GM12873 (cell line): ENCODE measurements around the gene KCTD17.

Experiments
- TF ChIP-seq, protein P1 (sequence below): IDR thresholded peaks from 2 replicates; pipeline ENCODE4 v1.5.1; 2012; ENCODE audit warnings: low read depth, mild to moderate bottlenecking, moderate library complexity, low read length, control low read depth; ENCODE audit not compliant: insufficient read depth; ENCODE audit errors: missing control alignments

Gene KCTD17

DNA sequence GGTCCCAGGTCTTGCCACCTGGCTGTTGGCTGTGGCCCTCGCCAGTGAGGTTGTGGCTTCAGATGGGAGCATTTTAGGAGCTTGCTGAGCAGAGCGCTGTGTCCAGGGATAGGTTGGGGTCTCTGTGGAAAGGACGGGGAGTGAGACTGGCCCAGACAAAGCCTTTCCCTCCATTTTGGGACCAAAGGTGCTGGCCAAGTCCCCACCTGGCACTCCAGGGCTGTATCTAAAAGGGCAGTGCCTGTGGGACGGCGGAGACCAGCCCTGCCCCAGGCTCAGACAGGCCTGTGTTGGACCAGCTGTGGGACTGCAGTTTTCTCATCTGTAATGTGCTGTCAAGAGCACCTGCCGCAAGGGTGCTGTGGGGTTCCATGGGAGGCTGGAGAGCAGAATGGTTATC lies 5.0 kb upstream of the KCTD17 start:
- TF ChIP-seq, protein P1, sequence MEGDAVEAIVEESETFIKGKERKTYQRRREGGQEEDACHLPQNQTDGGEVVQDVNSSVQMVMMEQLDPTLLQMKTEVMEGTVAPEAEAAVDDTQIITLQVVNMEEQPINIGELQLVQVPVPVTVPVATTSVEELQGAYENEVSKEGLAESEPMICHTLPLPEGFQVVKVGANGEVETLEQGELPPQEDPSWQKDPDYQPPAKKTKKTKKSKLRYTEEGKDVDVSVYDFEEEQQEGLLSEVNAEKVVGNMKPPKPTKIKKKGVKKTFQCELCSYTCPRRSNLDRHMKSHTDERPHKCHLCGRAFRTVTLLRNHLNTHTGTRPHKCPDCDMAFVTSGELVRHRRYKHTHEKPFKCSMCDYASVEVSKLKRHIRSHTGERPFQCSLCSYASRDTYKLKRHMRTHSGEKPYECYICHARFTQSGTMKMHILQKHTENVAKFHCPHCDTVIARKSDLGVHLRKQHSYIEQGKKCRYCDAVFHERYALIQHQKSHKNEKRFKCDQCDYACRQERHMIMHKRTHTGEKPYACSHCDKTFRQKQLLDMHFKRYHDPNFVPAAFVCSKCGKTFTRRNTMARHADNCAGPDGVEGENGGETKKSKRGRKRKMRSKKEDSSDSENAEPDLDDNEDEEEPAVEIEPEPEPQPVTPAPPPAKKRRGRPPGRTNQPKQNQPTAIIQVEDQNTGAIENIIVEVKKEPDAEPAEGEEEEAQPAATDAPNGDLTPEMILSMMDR: no peak

DNA sequence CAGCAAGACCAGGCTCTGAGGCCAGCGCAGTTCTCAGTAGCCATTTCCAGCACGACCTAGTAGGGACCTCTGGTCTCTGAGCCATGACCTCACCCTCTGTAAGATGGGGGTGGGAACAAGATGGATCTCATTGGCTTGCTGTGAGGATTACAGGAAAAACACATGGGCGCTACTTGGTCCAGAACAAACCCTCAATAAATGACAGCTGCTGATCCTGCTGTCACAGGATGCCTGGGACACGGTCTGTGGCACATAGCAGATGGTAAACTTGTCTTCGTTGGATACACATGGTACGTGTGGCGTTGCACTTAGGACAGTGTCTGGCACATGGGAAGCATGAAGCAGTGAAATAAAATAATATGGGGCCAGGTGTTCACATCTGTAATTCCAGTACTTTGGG lies 4.5 kb upstream of the KCTD17 start:
- TF ChIP-seq, protein P1: no peak

DNA sequence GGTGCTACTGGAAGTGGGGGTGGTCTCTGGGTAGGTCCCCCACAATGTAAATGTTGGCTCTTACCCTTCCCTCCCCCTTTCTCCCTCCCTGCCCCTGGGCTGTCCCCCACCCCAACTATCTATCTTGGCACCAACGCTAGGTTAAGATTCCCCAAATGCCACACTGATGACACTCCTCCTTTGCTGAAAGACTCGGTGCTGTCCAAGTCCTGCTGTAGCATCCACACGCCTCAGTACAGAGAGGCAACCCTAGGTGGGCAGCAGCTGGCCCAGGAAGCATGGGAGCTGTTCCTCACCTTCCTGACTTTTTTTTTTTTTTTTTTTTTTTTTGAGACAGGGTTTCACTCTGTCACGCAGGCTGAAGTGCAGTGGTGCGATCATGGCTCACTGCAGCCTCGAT lies 3.4 kb upstream of the KCTD17 start:
- TF ChIP-seq, protein P1: no peak

DNA sequence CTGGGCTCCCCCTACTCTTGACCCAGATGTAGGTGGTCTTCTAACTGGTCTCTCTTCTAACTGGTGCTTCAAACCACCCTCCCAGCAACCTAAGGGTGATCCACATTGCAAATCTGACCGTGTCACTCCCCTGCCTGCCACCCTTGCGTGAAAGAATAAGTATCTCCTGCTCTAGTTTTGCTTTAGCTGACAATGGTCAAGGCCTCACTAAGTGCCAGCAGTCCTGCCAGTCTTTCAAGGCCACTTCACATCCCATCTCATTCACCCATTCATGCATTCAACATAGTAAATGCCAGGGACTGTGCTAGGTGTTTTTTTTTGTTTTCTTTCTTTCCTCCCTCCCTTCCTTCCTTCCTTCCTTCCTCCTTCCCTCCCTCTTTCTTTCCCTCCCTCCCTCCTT lies 2.3 kb upstream of the KCTD17 start:
- TF ChIP-seq, protein P1: no peak

DNA sequence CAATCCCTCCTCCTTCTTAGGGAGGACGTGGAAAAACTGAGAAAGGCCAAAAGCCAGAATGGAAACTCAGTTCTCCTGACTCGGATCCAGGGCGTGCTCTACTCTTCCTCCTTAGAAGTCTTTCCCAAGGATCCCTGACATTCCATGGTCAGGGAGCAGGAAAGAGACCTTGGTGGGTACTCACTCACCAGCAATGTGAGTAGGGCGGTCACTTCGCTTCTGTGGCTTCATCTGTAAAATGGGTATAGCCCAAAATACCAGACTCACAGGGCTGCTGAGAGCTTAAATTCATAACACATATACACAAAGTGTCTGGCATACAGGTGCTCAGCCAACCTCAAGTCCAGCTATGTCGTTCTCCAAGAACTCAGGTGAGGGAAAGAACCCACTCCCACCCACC lies 629 bp upstream of the KCTD17 start:
- TF ChIP-seq, protein P1: no peak

DNA sequence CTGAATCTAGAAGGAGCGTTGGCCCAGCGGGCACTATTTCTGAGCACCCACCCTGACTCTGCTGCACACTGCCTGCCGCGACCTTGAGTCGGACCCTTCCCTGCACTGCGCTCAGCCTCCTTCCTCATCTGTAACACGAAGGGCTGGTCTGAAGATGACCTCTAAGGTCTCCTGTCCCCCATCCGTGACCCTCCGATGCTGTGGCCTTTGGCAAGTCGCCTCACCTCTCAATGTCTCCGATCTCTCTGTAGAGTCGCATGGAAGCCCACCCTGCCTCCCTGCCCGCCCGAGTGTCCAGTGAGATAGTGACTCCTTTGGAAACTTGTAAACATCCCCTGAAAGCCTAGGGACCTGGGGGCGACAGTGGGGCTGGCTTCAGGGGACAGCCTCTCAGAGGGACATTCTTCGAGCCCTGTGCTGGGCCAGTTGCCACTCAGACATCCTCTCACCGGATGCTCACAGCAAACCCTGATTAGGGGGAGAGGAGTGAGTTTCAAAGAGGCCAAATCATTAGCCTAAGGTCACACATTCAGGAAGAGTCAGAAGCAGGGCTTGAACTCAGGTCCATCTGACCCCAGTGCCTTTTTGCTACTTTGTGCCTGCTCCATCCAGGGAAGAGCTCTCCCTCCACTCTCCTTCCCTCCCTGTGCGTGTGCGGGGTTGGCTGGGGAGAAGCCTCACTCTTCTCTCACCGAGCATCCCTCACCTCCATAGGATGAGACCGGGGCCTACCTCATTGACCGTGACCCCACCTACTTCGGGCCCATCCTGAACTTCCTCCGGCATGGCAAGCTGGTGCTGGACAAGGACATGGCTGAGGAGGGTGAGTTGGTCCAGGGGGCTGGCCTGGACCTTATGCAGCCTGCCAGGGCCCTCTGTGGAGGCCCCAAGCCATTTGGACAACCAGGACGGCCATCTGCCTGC lies 1.1 kb downstream of the KCTD17 start:
- TF ChIP-seq, protein P1: no peak

DNA sequence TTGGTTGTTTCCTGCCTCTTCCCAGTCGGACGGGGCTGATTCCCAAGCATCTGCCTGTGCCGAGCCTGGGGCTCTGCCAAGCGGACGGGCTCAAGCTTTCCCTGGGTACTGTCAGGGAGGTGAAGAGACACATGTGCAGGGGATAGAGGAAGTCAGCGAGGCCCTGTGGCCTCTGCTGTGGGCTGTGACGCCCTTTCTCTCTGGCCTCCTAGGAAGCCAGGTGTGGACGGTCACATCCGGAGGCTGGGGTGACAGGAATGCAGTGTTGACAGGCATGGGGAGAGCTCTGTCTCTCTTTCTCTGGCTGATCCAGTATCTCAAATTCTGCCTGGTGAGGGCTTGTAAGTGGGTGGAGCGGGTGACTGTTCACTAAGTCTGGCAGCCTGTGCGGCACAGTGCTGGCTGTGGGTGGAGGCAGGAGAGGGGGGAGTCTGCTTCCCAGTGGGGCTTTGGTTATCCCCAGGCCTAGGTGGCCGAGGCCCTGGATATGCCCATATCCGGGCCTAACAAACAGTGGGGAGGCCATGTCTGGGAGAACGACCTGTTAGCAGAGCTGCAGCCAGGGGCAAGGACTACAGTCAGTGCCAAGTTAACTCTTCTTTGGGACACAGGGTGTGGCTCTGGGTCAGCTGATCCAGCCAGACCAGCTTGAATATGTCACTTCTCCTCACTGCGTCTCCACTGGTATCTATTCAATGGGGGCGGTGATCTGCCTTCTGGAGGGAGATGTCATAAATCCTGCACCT lies 1.9 kb downstream of the KCTD17 start:
- TF ChIP-seq, protein P1: no peak
